HG03558 (cell line): ENCODE data around the gene CSF1R.
"Not testable (repeated sequence)": the region's sequence is repeated elsewhere in the genome, so short reads cannot be mapped to it uniquely, and the experiment has no call there.

Experiments
- ATAC-seq: cut with Tn5 transposase; IDR thresholded peaks from one replicate; pipeline ENCODE4 v1.9.1; 2021; ENCODE audit warnings: moderate number of reproducible peaks; ENCODE audit not compliant: unreplicated experiment; ENCODE audit errors: extremely low read depth

CSF1R gene

GRCh38 chr5:150036513-150036912, 49.8 kb downstream of the CSF1R start:
- no peak for ATAC-seq

GRCh38 chr5:150035139-150035895, 51.0 kb downstream of the CSF1R start:
- ATAC-seq, result peak; percentile 83

GRCh38 chr5:150034662-150035061, 51.7 kb downstream of the CSF1R start:
- no peak for ATAC-seq

GRCh38 chr5:150033334-150033733, 53.0 kb downstream of the CSF1R start:
- ATAC-seq, result no peak

GRCh38 chr5:150028047-150028446, 58.3 kb downstream of the CSF1R start:
- not testable (repeated sequence) for ATAC-seq

GRCh38 chr5:150026682-150027172, 59.6 kb downstream of the CSF1R start:
- no peak for ATAC-seq

GRCh38 chr5:150024346-150024984, 61.9 kb downstream of the CSF1R start:
- ATAC-seq, result no peak

GRCh38 chr5:150023136-150023535, 63.2 kb downstream of the CSF1R start:
- ATAC-seq, result no peak

- no peak for ATAC-seq
These were observed 63.7 kb downstream of the CSF1R start for GRCh38 chr5:150022681-150023080.

- ATAC-seq, result no peak
These were observed 64.2 kb downstream of the CSF1R start for GRCh38 chr5:150022158-150022531.

GRCh38 chr5:150021491-150022157, 64.7 kb downstream of the CSF1R start:
- ATAC-seq, result no peak

GRCh38 chr5:150020249-150020648, 66.1 kb downstream of the CSF1R start:
- no peak for ATAC-seq

GRCh38 chr5:150017226-150018005, 68.9 kb downstream of the CSF1R start:
- ATAC-seq, result no peak

GRCh38 chr5:150016537-150016936, 69.8 kb downstream of the CSF1R start:
- no peak for ATAC-seq

- no peak for ATAC-seq
These were observed 70.9 kb downstream of the CSF1R start for GRCh38 chr5:150015415-150015814.

- no peak for ATAC-seq
These were observed 71.9 kb downstream of the CSF1R start for GRCh38 chr5:150014456-150014855.

GRCh38 chr5:150013931-150014330, 72.4 kb downstream of the CSF1R start:
- no peak for ATAC-seq

GRCh38 chr5:150009671-150010387, 76.5 kb downstream of the CSF1R start:
- ATAC-seq, result no peak

GRCh38 chr5:150007050-150007449, 79.3 kb downstream of the CSF1R start:
- no peak for ATAC-seq

- no peak for ATAC-seq
These were observed 80.0 kb downstream of the CSF1R start for GRCh38 chr5:150006318-150006717.
